HT1080 (cell line): ENCODE measurements around the gene TBC1D19. TPM values are rescaled to one million over a fixed set of nuclear protein-coding genes. Genes with fewer than 3 reads are reported as not detected.

Experiments
- small RNA-seq: library from RNA; depleted of rRNA; stranded (forward); fragments of <200 nt; gene quantifications from one replicate; pipeline ENCODE3, GENCODE V24; 2014
- total RNA-seq: library from RNA; depleted of rRNA; stranded (reverse); fragments of >200 nt; shearing (Covaris generic); gene quantifications from 2 replicates; pipeline ENCODE4 v1.2.3, GENCODE V29; 2014; rRNA removed

TBC1D19 gene
- total RNA-seq, 1 experiment from 2014 or later, result 4.5 TPM

Small RNA genes lying within 50 kb of the gene (small RNA-seq; reads per million reads assigned to genes)
- gene RF00284, result 0.18 reads per million

Other genes starting within 250 kb of the TBC1D19 start
- gene CCKAR, start 93.6 kb upstream of the TBC1D19 start, total RNA-seq, result not detected in 2 replicates